HK-2 (cell line): Measurements from ENCODE around the gene PARD3B.

ENCODE experiments used
- DNase-seq: peaks from one replicate; pipeline ENCODE4 v3.0.0-alpha.2; 2018; ENCODE audit not compliant: unreplicated experiment

PARD3B gene

DNA sequence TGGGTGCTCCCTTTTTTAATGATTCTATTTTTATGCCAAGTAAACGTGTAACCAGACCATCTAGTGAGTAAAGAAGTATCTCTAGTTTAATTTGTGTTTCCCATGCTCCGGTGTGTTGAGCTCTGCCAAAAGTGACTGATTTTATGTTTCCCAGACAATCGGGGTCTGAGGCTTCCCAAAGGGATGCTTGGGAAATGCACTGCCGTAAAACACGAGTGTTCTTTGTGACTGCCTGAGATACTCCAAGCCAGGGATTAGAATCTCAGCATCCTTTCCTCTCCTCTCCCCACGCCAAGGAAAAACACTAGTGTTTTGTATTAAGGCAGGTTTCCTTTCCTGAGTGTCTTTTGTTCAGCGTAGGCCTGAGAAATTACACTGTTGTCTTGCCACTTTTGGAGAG lies 956.6 kb downstream of the PARD3B start:
- DNase-seq = no peak

DNA sequence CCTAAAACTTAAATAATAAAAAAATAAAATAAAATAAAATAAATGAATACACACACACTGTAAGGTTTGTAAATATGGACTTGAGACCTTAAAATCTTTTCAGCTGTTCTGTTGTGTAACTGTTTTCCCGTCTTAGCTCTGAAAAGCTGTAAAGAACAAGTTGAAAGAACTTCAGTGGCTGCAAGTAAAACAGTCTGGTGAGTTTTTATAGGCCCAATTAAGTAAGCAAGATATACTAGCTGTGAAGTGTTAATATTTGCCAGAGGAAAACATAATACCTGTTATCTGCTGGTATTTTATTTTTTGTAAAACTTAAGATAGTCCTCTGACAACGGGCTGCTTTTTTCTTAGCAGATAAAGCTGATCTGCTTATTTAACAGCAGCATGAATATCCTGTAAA lies 960.1 kb downstream of the PARD3B start:
- DNase-seq = no peak

DNA sequence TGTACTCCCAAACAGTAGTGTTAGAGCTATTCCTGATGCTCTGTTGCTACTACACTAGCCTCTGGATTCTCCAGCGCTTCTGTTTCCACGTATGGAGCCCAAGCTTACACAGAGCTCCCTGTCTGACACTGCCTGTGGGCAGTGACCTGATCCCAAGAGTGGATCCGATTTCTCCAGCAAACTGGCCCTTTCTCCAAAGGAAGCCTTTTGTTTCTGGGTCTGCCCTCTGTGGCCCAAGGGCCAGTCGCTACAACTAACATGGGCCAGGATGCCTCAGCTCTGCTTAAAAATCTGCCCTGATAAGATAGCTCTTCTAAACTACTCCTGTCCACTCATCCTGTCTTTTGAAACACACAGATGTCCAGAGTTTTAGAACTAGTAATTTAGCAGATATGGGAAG lies 964.4 kb downstream of the PARD3B start:
- no peak for DNase-seq

DNA sequence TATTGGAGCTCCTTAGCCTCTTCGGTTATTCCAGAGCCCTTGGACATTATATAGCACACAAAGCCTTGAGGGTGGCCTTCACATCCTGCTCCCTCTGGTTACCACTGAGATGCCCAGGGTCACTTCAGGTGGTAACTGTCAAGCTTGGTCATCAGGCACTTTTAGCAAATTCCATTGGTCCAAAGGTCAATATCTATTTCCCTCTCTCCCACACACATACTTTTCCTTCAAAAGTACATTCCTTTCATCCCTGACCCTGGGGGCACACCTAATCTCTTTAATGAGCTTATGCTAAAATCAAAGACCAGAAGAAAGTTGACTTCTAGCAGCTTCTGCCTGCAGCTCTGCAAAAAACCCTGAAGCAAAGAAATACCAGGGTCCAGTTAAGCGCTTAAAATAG lies 965.1 kb downstream of the PARD3B start:
- no peak for DNase-seq

DNA sequence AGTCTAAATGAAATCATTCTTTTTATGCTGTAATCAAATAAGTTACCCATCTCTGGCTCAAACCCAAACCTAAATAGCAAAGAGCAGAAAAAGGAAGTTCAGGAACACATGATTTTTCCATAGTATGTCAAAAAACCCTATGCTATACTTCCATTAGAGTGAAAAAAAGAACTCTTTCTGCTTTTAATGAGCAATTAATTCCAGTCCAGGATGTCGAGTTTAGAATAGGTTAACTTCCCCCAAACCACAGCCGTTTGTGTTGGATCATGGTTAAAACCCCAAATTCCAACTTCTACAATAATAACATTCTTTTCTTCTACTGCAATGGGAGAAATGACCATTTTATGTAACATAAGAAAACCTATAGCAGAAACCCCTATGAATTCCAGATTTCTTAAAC lies 965.9 kb downstream of the PARD3B start:
- DNase-seq = no peak

DNA sequence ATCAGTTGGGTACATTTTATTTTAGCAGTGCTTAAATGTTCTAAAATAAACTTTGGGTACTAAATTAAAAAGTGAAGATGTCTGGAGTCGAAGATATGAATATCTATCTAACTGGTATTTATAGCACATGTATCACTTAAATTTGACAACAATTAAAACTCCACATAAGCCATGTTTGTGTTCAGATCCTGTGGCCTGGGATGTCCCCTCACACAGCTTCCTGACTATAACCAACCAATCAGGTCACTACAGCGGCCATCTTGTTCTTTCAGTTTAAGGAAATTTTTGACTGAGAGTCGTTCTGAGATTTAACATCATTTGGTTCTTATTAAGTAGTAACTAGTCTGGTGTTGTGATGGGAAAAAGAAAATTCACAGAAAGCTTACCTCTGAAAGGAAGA lies 966.4 kb downstream of the PARD3B start:
- DNase-seq = no peak

DNA sequence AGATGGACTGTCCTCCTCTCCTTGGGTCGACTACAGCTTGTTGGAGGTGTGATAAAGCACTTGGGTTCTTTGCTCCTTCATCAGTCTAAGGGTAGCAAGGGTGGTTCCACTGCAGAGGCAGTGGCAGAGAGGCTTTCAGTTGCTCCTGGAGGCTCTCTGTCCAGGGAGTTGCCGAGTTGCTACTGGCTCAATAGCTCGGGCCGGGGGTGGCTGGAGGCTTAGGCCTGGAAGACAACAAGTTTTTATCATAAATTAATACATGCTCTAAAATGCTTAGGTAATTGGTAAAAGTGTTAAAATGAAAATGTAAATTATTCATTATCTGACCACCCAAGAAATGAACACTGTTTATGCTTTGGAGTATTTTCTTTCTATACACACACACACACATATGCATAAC lies 975.0 kb downstream of the PARD3B start:
- DNase-seq = no peak

DNA sequence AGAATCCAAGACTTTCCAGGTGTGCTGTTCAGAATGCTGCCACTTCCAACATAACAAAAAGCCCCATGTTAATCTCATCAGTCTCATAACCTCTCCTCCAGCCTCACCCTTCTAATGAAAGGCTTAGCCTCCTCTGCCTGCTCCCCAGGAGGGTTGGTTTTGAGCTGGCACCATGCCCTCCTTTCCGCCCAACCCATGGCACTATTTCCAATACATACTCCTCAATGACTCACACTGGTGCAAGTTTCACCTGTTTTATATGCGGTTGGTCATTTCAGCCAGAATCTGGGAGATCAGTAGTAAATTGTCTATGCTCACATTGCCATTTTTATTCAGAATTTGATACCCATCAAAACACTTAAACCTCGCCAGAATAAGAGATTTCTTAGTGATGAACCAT lies 979.4 kb downstream of the PARD3B start:
- no peak for DNase-seq

DNA sequence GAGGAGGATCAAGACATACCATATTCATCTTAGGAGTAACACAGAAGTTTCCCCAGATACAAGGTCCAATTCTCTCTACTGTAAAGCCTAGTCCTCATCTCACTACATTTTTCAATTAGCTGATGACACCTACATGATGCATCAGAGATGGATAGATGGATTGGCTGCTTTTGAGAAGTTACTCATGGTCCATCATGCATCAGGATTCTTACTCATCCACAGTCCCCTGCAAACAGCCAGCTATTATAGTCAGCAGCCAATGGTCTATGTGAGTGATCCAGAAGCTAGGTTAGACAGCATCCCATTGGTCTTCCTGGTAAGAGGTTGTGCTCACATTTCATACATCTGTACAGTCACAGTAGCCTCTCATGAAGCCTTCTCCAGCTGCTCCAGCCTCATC lies 982.5 kb downstream of the PARD3B start:
- no peak for DNase-seq

DNA sequence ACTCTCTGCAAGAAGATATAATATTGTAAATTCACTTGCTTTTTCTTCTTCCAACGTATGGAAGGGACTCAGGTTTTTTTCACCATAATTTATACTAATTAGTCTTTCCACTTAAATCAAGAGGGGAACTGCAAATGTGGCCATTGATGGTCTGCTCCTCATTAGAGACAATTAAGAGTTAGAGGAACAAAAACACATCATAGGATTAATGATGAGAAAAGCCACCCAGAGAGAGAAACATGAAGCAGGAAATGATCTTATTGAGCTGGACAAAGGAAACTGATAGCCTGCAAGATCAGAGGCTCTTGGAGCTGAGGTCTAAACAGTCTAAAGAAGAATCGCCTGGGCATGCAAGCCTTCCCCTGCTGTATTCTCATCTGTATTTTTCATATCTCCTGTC lies 985.8 kb downstream of the PARD3B start:
- DNase-seq = no peak

DNA sequence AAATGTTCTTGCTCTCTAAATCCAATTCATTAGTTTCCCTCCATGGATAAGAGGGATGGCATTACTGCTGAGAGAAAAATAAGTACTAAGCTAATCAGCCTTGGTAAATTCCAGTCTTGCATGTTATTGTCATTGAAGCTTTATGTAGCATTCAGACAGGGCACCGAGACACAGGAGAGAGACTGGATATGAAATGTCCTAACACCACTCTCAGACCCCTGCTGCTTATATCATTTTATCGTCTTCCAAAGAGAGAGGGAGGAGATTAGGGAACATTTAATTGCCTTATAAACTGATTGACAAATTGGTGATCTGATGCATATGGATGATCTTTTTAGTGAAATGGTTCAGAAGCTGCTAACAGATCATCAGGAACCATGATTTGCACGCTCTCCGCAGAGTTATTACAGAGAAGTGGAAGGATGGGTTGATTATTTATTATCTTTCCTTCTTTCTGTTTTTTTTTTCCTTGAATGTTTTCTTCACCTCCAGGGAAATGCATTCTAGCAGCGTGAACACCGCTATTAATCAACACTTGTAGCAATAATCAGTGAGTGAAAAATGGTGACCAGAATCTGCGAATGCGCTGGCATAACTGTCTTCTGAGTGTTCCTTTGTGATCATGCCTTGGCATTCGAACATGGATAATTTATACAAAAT lies 986.3 kb downstream of the PARD3B start:
- DNase-seq = no peak

DNA sequence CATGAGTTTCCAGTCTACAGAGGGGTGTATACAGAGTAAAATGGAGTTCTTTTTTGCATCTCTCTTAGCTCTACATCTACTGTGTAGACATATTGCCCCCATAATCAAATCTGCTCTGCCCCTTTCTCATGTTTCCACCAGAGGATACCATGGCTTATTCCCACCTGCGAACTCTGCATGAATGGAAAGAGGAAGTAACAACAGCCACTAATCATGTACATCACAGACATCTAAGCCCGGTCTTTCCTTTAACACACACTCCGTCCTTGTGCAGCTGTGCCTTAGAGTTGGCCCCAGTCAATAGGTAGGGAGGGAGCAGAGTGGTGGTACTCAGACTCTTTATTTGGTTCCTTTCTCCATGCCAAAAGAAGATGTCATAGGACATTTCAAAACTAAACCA lies 989.7 kb downstream of the PARD3B start:
- DNase-seq = no peak

DNA sequence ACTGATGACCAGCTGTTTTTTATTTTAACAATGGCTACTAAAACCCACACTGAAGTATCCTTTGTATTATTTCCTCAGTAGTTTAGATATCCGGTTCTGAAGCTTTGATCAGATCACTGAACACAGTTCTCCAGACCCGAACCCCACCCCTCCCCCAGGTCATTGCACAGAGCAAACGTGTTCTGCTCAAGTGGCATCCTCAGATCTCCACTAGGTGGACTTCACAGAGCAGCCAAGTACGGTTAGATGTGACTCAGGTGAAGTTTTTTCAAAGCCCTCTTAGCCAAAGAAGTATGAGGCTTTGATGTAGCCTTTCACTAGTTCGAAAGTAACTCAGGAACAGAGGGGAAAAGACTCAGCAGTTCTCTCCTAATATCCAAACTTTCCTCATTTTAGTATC lies 994.3 kb downstream of the PARD3B start:
- DNase-seq = no peak

DNA sequence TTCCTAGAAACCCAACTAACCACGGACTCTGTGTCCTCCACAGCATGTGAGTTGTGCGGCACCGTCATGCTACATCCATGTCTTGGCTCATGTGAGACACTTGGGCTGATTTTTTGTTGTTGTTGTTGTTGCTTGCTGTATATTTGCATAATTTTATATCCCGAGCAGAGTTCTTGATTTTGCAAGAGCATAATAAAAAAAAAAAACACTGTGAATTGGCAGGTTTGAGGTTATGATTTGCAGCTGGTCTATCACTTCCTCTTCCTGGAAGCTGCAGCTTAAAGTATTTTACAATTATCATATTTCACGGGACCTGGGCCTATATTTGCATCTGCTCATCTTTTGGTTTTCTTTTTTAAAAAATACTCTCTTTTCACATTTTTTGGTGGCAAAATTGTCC lies 994.8 kb downstream of the PARD3B start:
- no peak for DNase-seq

DNA sequence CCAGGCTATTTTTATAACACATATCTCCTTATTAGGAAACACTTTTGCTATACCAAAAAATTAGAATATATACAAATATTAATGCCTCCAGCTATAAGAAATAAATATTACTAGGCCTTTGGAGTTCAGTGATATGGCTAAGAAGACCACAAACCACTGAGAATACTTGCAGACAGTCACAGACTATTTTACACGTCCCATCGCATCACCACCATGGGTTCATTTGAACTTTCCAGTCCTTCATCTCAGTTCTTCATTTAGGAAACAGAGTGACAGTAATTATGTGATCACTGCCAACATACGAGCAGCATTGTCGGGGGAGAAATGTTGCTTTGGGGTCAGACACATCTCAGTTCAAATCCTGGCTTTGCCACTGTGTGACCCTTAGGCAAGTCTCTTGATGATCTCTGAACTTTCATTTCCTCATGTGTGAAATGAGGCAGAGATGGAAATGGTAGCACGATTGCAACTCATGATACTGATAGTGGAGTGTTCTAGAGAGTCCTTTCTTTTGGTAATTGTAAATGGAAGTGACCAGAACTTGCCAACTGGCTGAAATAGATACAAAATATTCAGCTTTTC lies 998.1 kb downstream of the PARD3B start:
- no peak for DNase-seq

DNA sequence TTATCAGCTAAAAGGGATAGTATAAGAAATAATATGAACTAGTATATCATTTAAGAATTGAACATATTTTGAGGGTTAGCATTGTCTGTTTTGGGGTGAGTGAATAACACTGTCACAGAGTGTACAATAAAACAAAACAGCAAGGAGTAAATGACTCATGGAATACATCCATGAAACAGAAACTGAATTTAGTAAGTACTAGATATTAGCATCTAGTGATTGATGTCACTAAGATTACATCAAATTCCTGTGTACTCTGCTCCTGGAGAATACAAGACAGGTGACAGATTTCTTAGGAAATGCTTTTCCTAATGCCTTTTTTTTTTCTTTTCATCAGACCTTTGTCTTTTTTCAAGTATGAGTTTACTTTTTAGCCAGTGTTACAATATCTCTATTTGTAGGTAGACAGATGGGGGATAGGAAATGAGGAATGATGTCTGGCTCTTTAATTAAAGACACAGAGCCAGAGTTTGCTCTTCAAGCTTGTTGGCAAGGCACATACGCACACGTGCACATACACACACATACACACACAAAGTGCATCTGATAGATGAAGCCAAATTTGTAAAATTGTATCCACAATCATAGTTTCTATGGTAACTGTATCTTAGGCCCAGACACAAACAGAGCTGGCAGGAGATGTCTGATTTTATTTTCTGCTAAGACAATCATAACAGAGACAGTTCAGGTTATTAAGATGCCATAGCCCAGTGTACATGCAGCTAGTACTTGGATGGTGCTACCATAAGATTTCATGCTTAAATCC lies 998.8 kb downstream of the PARD3B start:
- DNase-seq = no peak

DNA sequence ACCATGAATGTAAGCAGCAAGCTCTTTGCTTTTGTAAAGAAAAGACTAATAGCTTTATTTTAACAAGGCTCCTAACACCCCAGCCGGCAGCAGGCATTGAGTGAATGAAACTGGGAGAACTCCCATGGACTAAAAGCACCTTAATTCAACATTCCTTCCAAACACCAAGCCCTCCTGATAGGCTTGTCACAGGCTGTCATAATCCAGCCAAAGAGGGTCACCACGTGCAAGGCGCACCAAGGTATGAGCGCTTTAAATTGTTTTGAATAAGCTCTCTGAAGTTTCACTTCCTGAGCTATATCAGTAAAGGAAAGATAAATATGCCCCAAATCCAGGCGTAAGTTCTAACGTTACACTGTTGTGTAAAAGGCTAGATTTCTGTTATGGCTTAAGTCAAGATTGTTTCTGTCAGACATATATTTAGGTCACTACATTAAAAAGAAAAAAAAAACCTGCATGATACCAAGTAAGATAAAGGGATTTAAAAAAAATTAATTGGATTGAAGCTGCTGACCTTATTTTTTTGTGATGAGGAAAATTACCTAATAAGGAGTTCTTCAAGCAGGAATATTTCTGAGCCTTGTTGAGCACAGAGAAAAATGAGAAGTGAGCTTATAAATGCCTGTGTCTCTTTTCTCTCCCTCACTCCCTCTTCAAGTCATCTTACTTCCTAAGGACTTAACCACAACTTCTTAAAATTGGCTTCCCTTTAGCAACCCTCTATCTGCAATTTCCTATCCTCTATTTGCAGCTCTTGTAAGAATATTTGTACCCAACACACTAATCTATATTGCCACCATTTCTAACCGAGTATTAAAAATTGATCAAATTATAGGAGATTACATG lies 1000.9 kb downstream of the PARD3B start:
- no peak for DNase-seq

DNA sequence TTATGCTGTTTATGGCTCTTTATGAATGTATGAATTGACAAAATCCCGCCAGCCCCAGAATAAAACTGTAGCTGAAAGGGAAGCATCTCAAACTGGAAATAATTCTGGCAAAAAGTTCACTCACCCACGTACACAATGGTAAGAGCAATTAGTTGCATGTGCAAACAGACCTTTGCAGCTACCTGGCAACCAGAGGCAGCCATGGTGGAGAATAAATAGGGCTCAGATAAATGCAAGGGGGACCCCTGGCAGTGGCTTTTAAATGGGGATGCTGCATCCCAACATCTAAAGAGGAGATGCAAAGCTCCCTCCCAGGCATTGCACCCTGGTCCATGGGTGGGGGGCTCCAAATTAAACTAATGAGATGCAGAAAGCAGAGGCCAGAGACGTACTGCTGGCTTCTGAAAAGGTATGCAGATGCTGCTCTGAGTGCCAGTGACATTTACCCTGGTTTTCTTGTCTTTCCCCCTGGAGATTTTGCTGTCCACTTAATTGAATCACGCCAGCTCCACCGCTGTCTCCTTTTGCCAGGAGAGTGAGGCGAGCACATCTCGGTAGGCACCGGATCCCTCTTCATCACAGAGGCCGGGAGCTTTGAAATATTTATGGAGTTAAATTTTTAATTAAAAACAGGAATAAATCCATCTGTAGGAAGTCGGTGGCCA lies 1010.4 kb downstream of the PARD3B start:
- DNase-seq = no peak

DNA sequence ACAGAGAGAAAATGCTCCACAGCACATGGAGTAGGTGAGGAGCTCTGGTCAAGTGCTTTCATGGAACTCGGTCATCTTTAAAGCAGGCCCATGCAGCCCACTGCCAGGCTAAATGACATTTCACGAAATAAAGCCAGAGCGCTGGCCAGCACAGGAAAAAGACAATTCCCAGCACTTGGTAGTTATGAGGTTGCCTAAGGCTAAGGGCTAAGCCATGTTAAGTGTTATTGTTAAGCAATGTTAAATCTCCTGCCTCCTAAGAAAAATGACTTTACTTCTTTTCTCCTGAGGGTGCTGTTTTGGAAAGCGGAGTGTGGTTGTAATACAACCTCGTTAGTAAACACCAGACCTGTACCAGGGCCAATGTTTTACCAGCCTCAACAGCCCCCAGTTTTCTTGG lies 1011.1 kb downstream of the PARD3B start:
- no peak for DNase-seq

DNA sequence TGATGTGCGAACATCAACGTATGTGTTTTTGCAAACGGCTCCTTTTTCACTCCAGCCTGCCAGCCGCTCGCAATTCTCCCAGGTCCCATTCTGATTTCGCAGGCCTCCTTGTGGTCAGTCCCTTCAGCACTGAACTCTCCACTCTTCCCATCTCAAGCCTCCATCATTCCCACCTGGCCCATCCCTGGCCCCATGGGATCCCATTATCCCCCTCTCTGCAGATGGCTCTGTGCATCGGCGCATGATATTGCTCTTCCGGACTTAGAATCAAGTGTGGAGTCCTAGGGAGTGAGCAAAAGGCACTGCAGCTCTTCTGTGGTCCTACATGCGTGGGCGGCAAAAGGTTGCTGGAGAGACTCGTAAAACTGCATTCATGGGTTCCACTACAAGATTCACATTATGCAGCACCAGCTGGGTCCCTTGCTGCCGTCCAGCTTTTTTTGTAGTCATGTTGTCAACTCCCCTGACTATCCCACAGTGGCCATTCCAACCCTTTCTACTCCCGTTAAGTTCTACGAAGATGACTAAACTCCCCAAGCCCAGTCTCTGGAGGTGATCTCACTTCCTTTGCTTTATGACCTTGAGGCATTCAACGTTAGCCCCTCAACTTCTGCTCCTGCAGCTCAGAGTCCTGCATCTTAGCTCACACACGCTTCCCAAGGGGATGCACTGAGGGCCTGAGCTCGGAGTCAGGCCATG lies 1011.7 kb downstream of the PARD3B start:
- DNase-seq = no peak

DNA sequence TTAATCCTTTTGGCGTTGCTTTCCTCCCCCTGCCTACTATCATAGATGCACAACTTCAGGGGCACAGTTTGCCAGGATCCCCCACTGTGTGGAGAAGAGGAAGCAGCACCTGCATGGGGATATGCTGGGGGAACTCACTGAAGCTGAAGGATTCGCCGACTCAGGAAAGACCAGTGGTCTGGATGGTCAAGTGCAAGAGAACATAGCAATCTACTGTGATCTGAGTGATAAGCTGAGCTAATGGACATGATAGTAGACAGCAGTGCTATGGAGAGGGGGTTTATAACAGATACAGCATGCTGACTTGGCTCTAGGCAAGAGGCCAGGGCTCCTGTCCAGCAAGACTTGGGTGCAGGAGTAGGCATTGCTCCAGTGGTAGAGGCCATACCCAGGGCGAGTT lies 1012.6 kb downstream of the PARD3B start:
- no peak for DNase-seq
